ENCODE measurements around the gene WDR7. TPM values are rescaled to one million over a fixed set of nuclear protein-coding genes. Genes with fewer than 3 reads are reported as not detected.

Gene WDR7
- total RNA-seq, 2 experiments from 2014 or later = 28.8 to 30.5 TPM

DNA sequence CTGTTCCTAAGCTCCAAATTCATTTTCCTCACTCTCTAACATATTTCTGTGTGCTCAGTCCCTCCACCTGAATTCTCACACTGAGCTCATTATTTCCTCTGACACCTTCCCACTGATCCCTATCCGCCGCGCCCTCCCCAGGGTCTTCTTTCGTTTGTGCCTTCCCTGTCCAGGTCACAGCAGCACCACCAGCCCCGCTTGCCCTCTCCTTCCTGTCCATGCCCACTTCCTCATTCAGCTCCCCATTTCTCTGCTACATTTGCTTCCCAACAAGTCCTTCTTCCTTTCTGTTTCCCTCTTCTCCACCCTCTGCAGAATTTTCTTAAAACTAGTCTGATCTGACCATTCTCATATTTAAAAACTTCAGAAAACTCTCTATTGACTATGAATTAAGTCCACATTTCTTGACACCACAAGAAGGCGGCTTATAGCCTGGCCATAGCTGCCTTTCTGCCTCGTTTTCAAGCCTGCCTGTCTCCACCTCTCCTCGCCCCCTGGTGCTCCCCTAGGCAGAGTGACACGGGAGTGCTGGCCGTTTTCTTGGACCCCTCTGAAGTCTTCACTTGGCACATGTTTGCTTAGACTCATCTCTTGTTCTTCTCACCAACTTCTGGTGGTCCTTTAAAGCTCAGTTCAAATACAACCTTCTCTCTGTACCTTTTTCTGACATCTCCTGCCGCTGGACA, 357.0 kb downstream of the WDR7 start:
- Mint-ChIP-seq H3K27ac (no peak overlapping the region), H3K4me1 (ENCODE audit: low read depth) (peaks cover 14% of the 10 kb centered on the region), H3K9me3 (no peaks in the 10 kb centered on the region), H3K4me3 (no peak overlapping the region), H3K27me3 (no peaks in the 10 kb centered on the region), H3K36me3 (ENCODE audit: low read depth) (peaks cover under 1% of the 10 kb centered on the region)
- Histone ChIP-seq H3K4me3 (ENCODE audit: low read length) (no peak overlapping the region), H3K9me3 (ENCODE audit: control insufficient read depth in 1 of 2, insufficient read depth in 1 of 2, low read length in 2 of 2) (no peaks in the 10 kb centered on the region), H3K4me1 (ENCODE audit: insufficient read depth, low read length) (no peaks in the 10 kb centered on the region), H3K36me3 (ENCODE audit: insufficient read depth, low read length) (peaks cover 3% of the 10 kb centered on the region), H3K27ac (ENCODE audit: low read depth in 1 of 2, low read length in 2 of 2) (no peak overlapping the region), H3K27me3 (ENCODE audit: control insufficient read depth in 1 of 2, insufficient read depth in 2 of 2, low read length in 2 of 2) (no peaks in the 10 kb centered on the region)
- DNase-seq (no peak), ATAC-seq (ENCODE audit: poor library complexity) (no peak)
- POLR2A ChIA-PET = no interaction called here
- CTCF ChIA-PET = no interaction called here
- TF ChIP-seq, protein P1, sequence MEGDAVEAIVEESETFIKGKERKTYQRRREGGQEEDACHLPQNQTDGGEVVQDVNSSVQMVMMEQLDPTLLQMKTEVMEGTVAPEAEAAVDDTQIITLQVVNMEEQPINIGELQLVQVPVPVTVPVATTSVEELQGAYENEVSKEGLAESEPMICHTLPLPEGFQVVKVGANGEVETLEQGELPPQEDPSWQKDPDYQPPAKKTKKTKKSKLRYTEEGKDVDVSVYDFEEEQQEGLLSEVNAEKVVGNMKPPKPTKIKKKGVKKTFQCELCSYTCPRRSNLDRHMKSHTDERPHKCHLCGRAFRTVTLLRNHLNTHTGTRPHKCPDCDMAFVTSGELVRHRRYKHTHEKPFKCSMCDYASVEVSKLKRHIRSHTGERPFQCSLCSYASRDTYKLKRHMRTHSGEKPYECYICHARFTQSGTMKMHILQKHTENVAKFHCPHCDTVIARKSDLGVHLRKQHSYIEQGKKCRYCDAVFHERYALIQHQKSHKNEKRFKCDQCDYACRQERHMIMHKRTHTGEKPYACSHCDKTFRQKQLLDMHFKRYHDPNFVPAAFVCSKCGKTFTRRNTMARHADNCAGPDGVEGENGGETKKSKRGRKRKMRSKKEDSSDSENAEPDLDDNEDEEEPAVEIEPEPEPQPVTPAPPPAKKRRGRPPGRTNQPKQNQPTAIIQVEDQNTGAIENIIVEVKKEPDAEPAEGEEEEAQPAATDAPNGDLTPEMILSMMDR (IDR thresholded peaks at IDR 0.05) = no peak
- intact Hi-C loops (cut with DNase I, micrococcal nuclease) = no loop called here

DNA sequence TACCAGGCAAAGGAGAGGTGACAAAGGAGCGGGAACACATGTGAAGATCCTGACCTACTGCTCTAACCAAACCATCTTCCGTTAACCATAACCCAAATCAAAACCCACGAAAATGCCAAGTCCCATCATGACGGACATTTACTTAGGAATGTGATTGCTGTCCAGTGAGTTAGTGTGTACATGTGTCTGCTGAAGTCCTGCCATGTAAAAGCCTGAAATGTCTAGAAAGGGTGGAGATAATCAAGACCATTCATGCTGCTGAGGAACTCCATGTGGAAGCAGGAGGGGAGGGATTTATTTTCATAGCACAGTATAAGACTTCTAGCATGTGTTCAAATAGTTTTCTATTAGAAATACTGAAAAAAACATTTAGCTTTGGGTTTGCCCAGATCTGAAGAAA, 358.7 kb downstream of the WDR7 start:
- ChIA-PET CTCF (interaction anchor here (1.6 kb wide), 1 partner anchor 9 kb away, joined by 3 read pairs; no protein-coding TSS in a partner anchor), POLR2A (no interaction called here)
- TF ChIP-seq, protein P1 (IDR thresholded peaks at IDR 0.05) = no peak
- H3K4me1 ChIP-seq (ENCODE audit: insufficient read depth, low read length) = no peaks in the 10 kb centered on the region
- H3K27ac Mint-ChIP-seq = no peak overlapping the region
- peaks cover 5% of the 10 kb centered on the region for H3K36me3 Mint-ChIP-seq (ENCODE audit: low read depth)
- H3K4me3 ChIP-seq (ENCODE audit: low read length) = no peak overlapping the region
- no peaks in the 10 kb centered on the region for H3K9me3 ChIP-seq (ENCODE audit: control insufficient read depth in 1 of 2, insufficient read depth in 1 of 2, low read length in 2 of 2)
- H3K9me3 Mint-ChIP-seq = no peaks in the 10 kb centered on the region
- H3K4me3 Mint-ChIP-seq = no peak overlapping the region
- H3K27me3 ChIP-seq (ENCODE audit: control insufficient read depth in 1 of 2, insufficient read depth in 2 of 2, low read length in 2 of 2) = no peaks in the 10 kb centered on the region
- ATAC-seq (ENCODE audit: poor library complexity) (no peak), DNase-seq (no peak)
- H3K27me3 Mint-ChIP-seq = no peaks in the 10 kb centered on the region
- H3K4me1 Mint-ChIP-seq (ENCODE audit: low read depth) = peaks cover 2% of the 10 kb centered on the region
- H3K27ac ChIP-seq (ENCODE audit: low read depth in 1 of 2, low read length in 2 of 2) = no peak overlapping the region
- peaks cover 3% of the 10 kb centered on the region for H3K36me3 ChIP-seq (ENCODE audit: insufficient read depth, low read length)
- intact Hi-C loops (cut with DNase I, micrococcal nuclease) = no loop called here

DNA sequence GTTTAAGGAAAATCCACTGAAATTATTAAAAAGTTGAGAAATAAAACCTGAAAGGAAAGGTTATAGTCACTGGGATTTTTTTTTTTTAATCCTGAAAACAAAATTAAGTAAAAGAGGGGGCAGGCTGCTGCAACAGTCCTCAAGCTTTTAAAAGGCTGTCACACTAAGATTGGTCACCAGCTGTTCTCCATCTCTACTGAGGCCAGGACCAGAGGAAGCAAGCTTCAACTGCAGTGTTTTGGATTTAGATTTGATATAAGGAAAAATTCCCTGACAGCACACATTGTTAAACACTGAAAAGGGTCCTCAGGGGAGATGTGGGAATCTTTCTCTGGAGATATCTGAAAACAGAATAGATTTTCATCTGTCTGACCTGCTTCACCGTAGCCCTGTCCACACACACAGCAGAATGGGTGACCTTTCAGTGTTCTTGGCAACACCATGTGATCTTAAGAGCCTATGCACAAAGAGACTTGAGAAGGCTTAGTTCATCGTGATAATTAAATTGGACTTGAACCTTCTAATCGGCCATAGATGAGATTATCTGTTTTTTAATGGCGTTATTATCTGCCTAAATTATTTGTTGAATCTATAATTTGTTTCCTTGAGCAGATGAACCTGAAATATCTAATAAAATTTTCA, 363.7 kb downstream of the WDR7 start:
- intact Hi-C loops (cut with DNase I, micrococcal nuclease) = no loop called here
- H3K27me3 ChIP-seq (ENCODE audit: control insufficient read depth in 1 of 2, insufficient read depth in 2 of 2, low read length in 2 of 2) = no peaks in the 10 kb centered on the region
- no peak overlapping the region for H3K4me3 Mint-ChIP-seq

More for the DNA sequence above, 363.7 kb downstream of the WDR7 start:
- Histone ChIP-seq H3K9me3 (ENCODE audit: control insufficient read depth in 1 of 2, insufficient read depth in 1 of 2, low read length in 2 of 2) (no peaks in the 10 kb centered on the region), H3K4me3 (ENCODE audit: low read length) (no peak overlapping the region), H3K4me1 (ENCODE audit: insufficient read depth, low read length) (peaks cover 5% of the 10 kb centered on the region), H3K27ac (ENCODE audit: low read depth in 1 of 2, low read length in 2 of 2) (no peak overlapping the region), H3K36me3 (ENCODE audit: insufficient read depth, low read length) (peaks cover 3% of the 10 kb centered on the region)
- H3K4me1 Mint-ChIP-seq (ENCODE audit: low read depth) = peaks cover 30% of the 10 kb centered on the region
- DNase-seq (no peak), ATAC-seq (ENCODE audit: poor library complexity) (no peak)
- H3K36me3 Mint-ChIP-seq (ENCODE audit: low read depth) = peaks cover 10% of the 10 kb centered on the region
- H3K27ac Mint-ChIP-seq = peak overlapping the region; percentile 27
- CTCF ChIA-PET = no interaction called here
- POLR2A ChIA-PET = no interaction called here
- no peaks in the 10 kb centered on the region for H3K9me3 Mint-ChIP-seq
- TF ChIP-seq, protein P1 (IDR thresholded peaks at IDR 0.05) = no peak
- no peaks in the 10 kb centered on the region for H3K27me3 Mint-ChIP-seq
